NCI-H2171 treated with DMSO at 0.1 percent for 48 hours (cell line): ENCODE data around the gene MEGF11.
"Not testable (repeated sequence)": the region's sequence is repeated elsewhere in the genome, so short reads cannot be mapped to it uniquely, and the experiment has no call there.

Source experiments
- DNase-seq: peaks from one replicate; lab custom pipeline; 2025; lab: John Stamatoyannopoulos, UW

Gene MEGF11

GRCh38 chr15:66001042-66001441 is 252.5 kb downstream of the MEGF11 start:
- no peak for DNase-seq

GRCh38 chr15:65998486-65998885 is 255.1 kb downstream of the MEGF11 start:
- DNase-seq, result no peak

GRCh38 chr15:65996901-65997300 is 256.6 kb downstream of the MEGF11 start:
- DNase-seq, result no peak

- no peak for DNase-seq
Measured at GRCh38 chr15:65994832-65995231, 258.7 kb downstream of the MEGF11 start.

GRCh38 chr15:65993762-65994161 is 259.8 kb downstream of the MEGF11 start:
- DNase-seq, result no peak

- DNase-seq, result no peak
Measured at GRCh38 chr15:65993236-65993635, 260.3 kb downstream of the MEGF11 start.

- DNase-seq, result no peak
Measured at GRCh38 chr15:65991721-65992483, 261.6 kb downstream of the MEGF11 start.

- no peak for DNase-seq
Measured at GRCh38 chr15:65990298-65990981, 263.1 kb downstream of the MEGF11 start.

- no peak for DNase-seq
Measured at GRCh38 chr15:65987100-65987499, 266.4 kb downstream of the MEGF11 start.

GRCh38 chr15:65986416-65986815 is 267.1 kb downstream of the MEGF11 start:
- DNase-seq, result no peak

GRCh38 chr15:65985387-65985786 is 268.2 kb downstream of the MEGF11 start:
- no peak for DNase-seq

- peak; percentile 73 for DNase-seq
Measured at GRCh38 chr15:65982627-65983322, 270.8 kb downstream of the MEGF11 start.

- peak; percentile 86 for DNase-seq
Measured at GRCh38 chr15:65981837-65982626, 271.5 kb downstream of the MEGF11 start.

GRCh38 chr15:65980824-65981456 is 272.6 kb downstream of the MEGF11 start:
- DNase-seq, result peak; percentile 51

- DNase-seq, result no peak
Measured at GRCh38 chr15:65979837-65980236, 273.7 kb downstream of the MEGF11 start.

GRCh38 chr15:65979316-65979715 is 274.2 kb downstream of the MEGF11 start:
- DNase-seq, result peak; percentile 59

- no peak for DNase-seq
Measured at GRCh38 chr15:65978110-65978509, 275.4 kb downstream of the MEGF11 start.

GRCh38 chr15:65976196-65976595 is 277.4 kb downstream of the MEGF11 start:
- not testable (repeated sequence) for DNase-seq

- DNase-seq, result peak; percentile 85
Measured at GRCh38 chr15:65971741-65971995, 281.9 kb downstream of the MEGF11 start.

- peak; percentile 85 for DNase-seq
Measured at GRCh38 chr15:65970937-65971740, 282.4 kb downstream of the MEGF11 start.
